ENCODE measurements around the gene HEATR9.

- TF ChIP-seq CTCF (IDR thresholded peaks at IDR 0.05), result no peak
- TF ChIP-seq POLR2A (IDR thresholded peaks at IDR 0.05), result no peak
Observed at GRCh38 chr17:35807371-35808144, 61.1 kb downstream of the HEATR9 start.

All from prostate gland (tissue), 2 donors.